K562 (cell line): ENCODE data around the gene ZNF668. TPM values are rescaled to one million over a fixed set of nuclear protein-coding genes. Genes with fewer than 3 reads are reported as not detected.

Experiments
- ATAC-seq: fragments of 200-7000 bp; cut with Tn5 transposase; 3 replicates; pipeline ENCODE4 v1.9.1; 2020; ENCODE audit warnings: moderate library complexity
- BruUV-seq: library from RNA; stranded (reverse); fragments of 400-500 nt; replicated peaks from 2 replicates; lab custom pipeline; 2021; lab: Mats Ljungman, UMichigan
- CTCF ChIA-PET: fragments of 300-600 bp; formaldehyde crosslinking; extraction: SDS; loops from one replicate; lab custom pipeline; 2021; ENCODE audit warnings: low intra/inter-chr PET ratio; lab: Yijun Ruan, JAX
- POLR2A ChIA-PET: fragments of 300-600, 350-650 bp; sonication (Branson Sonifier 250); formaldehyde crosslinking; extraction: SDS; loops from one replicate; lab custom pipeline; 2021; ENCODE audit warnings: antibody characterized with exemption, inconsistent platforms; lab: Yijun Ruan, JAX
- DNase-seq, 4 experiments: peaks; one replicate each; pipeline versions ENCODE4 v3.0.0 to v3.0.0-alpha.2; 2011 to 2018; ENCODE audit warnings: low spot score in 3 of 4, mixed read lengths in 3 of 4; ENCODE audit errors: extremely low read depth in 1 of 4
- FAIRE-seq: peaks from 2 replicates; lab custom pipeline; 2011; peaks lifted over from hg19 to GRCh38; lab: Jason Lieb, UNC
- H2AFZ ChIP-seq: 2 replicates; pipeline ENCODE4 v1.6.0; 2011; ENCODE audit warnings: low read depth, low read length, control low read depth, inconsistent platforms
- H3K27ac ChIP-seq: fragments of 200-600 bp; 3 replicates; pipeline ENCODE4 v1.8.0; 2011; ENCODE audit warnings: low read depth, mild to moderate bottlenecking, control low read depth, inconsistent platforms, low read length, moderate library complexity, mixed read lengths; ENCODE audit errors: extremely low read depth
- H3K27me3 ChIP-seq, 2 experiments: fragments of 300-600 bp in 1 of 2; 2 replicates in 1 of 2; 3 replicates in 1 of 2; pipeline versions ENCODE4 v1.6.0 to v1.8.0; 2011; ENCODE audit warnings: inconsistent platforms in 2 of 2, low read length in 2 of 2, mild to moderate bottlenecking in 1 of 2, mixed read lengths in 1 of 2, moderate library complexity in 1 of 2; ENCODE audit not compliant: control insufficient read depth in 2 of 2, insufficient read depth in 2 of 2
- H3K36me3 ChIP-seq: fragments of 300-600 bp; 3 replicates; pipeline ENCODE4 v1.8.0; 2011; ENCODE audit warnings: mild to moderate bottlenecking, low read length, inconsistent platforms; ENCODE audit not compliant: control insufficient read depth, insufficient read depth
- H3K4me1 ChIP-seq, 2 experiments: fragments of 200-600 bp in 1 of 2; replicated peaks in 1 of 2; 2 replicates in 1 of 2; 3 replicates in 1 of 2; pipeline versions ENCODE4 v1.5.1 to v1.8.0; 2011; ENCODE audit warnings: inconsistent platforms in 2 of 2, low read length in 2 of 2, mild to moderate bottlenecking in 1 of 2, mixed read lengths in 1 of 2, moderate library complexity in 1 of 2; ENCODE audit not compliant: control insufficient read depth in 2 of 2, insufficient read depth in 2 of 2
- H3K4me2 ChIP-seq: 2 replicates; pipeline ENCODE4 v1.6.1; 2011; ENCODE audit warnings: low read length, control low read depth, inconsistent platforms, mixed read lengths; ENCODE audit not compliant: insufficient read depth
- H3K4me3 ChIP-seq: fragments of 200-600 bp; sonication (generic), shearing (Covaris generic); 2 replicates; pipeline ENCODE4 v1.5.1; 2016; ENCODE audit warnings: control low read depth, inconsistent platforms
- H3K79me2 ChIP-seq: fragments of 200-600 bp; 3 replicates; pipeline ENCODE4 v1.8.0; 2011; ENCODE audit warnings: low read length, inconsistent platforms; ENCODE audit not compliant: control insufficient read depth, insufficient read depth
- H3K9ac ChIP-seq, 2 experiments: 2 replicates each; pipeline versions ENCODE4 v1.6.0 to v1.6.1; 2011; ENCODE audit warnings: low read depth in 2 of 2, low read length in 2 of 2, control low read depth in 1 of 2, inconsistent platforms in 1 of 2, mild to moderate bottlenecking in 1 of 2, mixed read lengths in 1 of 2; ENCODE audit not compliant: insufficient read depth in 1 of 2
- H3K9me1 ChIP-seq: one replicate; pipeline ENCODE4 v1.6.0; 2011; ENCODE audit warnings: inconsistent platforms, mild to moderate bottlenecking, low read length, moderate library complexity; ENCODE audit not compliant: control insufficient read depth, insufficient read depth
- H3K9me3 ChIP-seq: replicated peaks from 2 replicates; pipeline ENCODE4 v1.5.1; 2011; ENCODE audit warnings: low read depth, low read length, inconsistent platforms; ENCODE audit not compliant: control insufficient read depth, insufficient read depth
- H4K20me1 ChIP-seq: replicated peaks from 2 replicates; pipeline ENCODE4 v1.6.1; 2011; ENCODE audit warnings: low read length, inconsistent platforms, mixed read lengths; ENCODE audit not compliant: control insufficient read depth, insufficient read depth
- SREBF2 ChIP-seq: sonication (generic); formaldehyde crosslinking; IDR thresholded peaks from 2 replicates; pipeline ENCODE4 v1.4.0; 2020; ENCODE audit warnings: mild to moderate bottlenecking, missing genetic modification reagents
- YY1 ChIP-seq, 3 experiments: IDR thresholded peaks; 2 replicates each; pipeline ENCODE4 v1.6.1; 2011; ENCODE audit warnings: low read length in 2 of 3, mild to moderate bottlenecking in 2 of 3, moderate library complexity in 2 of 3, borderline replicate concordance in 1 of 3, control low read depth in 1 of 3, low read depth in 1 of 3; ENCODE audit not compliant: insufficient read depth in 3 of 3, insufficient replicate concordance in 2 of 3, control insufficient read depth in 1 of 3, insufficient read length in 1 of 3; ENCODE audit errors: extremely low read depth in 1 of 3
- ZNF589 ChIP-seq: fragments of 200-800 bp; sonication (Bioruptor generic); IDR thresholded peaks from 2 replicates; pipeline ENCODE4 v1.6.1; 2016; ENCODE audit warnings: low read depth, missing genetic modification characterization, missing compliant biosample characterization
- ZNF668 ChIP-seq: fragments of 250-450 bp; sonication (Bioruptor Pico); IDR thresholded peaks from 2 replicates; pipeline ENCODE4 v1.8.0; 2022; ENCODE audit warnings: mild to moderate bottlenecking, inconsistent platforms
- ZNF766 ChIP-seq: fragments of 200-800 bp; sonication (Bioruptor generic); conservative IDR thresholded peaks from 2 replicates; pipeline ENCODE4 v1.6.1; 2016; ENCODE audit warnings: missing genetic modification characterization, missing compliant biosample characterization
- WGBS: fragments of 100-300 bp; shearing (Covaris generic); methylation state at CpG from one replicate; pipeline ENCODE4 v1.1.6; 2016; ENCODE audit warnings: low coverage, mixed read lengths; ENCODE audit not compliant: insufficient coverage; ENCODE audit errors: missing lambda C conversion rate; 5-methylcytosine and 5-hydroxymethylcytosine counted together
- in situ Hi-C: fragments of 300-500 bp; cut with MboI; formaldehyde crosslinking; loops from 4 replicates; pipeline ENCODE4 v1.15.0; 2018; ENCODE audit warnings: inconsistent platforms, mixed read lengths
- intact Hi-C: fragments of 100-400 bp; cut with micrococcal nuclease; formaldehyde crosslinking; loops from 2 replicates; pipeline ENCODE4 v1.14.2; 2022
- polyA plus RNA-seq, 8 experiments: library from polyadenylated mRNA; depleted of rRNA in 4 of 8; stranded (reverse) in 5 of 8; unstranded in 3 of 8; fragments of >200 nt; fragmentation: Nextera tagmentation in 2 of 8; fragmentation: Illumina TruSeq in 1 of 8; extraction: Ambion mirVana in 2 of 8; extraction: Trizol in 1 of 8; gene quantifications; 2 replicates each; pipeline versions ENCODE4 v1.2.1 to v1.2.3, GENCODE V29; 2011 to 2014; ENCODE audit warnings: inconsistent platforms in 1 of 8, missing spikeins in 1 of 8
- total RNA-seq, 7 experiments: library from RNA; depleted of rRNA in 6 of 7; stranded (reverse); fragments of >200 nt in 6 of 7; fragmentation: Illumina TruSeq in 2 of 7; extraction: Trizol in 2 of 7; gene quantifications; 2 replicates each; pipeline versions ENCODE4 v1.2.1 to v1.2.3, GENCODE V29; 2011 to 2021; ENCODE audit warnings: low replicate concordance in 1 of 7
- TF ChIP-seq, protein P1 (sequence below): fragments of 250-450 bp; sonication (Bioruptor Pico); IDR thresholded peaks from 2 replicates; pipeline ENCODE4 v1.8.0; 2022; ENCODE audit warnings: moderate library complexity, mild to moderate bottlenecking, inconsistent platforms
- TF ChIP-seq, protein P2 (sequence below): fragments of 450-650 bp; IDR thresholded peaks from 2 replicates; pipeline ENCODE4 v1.6.1; 2016; ENCODE audit warnings: mild to moderate bottlenecking
- TF ChIP-seq, protein P3 (sequence below): fragments of 250-450 bp; sonication (Bioruptor Pico); IDR thresholded peaks from 2 replicates; pipeline ENCODE4 v1.9.0; 2021; ENCODE audit warnings: mild to moderate bottlenecking, inconsistent platforms

ZNF668 gene
- total and polyA plus RNA-seq, 9 of the 15 experiments (the other 6 are each of a cell fraction or from before 2014, with no cell fraction given), result 0.04 to 15.3 (median 3.8) TPM; not detected in 1

DNA sequence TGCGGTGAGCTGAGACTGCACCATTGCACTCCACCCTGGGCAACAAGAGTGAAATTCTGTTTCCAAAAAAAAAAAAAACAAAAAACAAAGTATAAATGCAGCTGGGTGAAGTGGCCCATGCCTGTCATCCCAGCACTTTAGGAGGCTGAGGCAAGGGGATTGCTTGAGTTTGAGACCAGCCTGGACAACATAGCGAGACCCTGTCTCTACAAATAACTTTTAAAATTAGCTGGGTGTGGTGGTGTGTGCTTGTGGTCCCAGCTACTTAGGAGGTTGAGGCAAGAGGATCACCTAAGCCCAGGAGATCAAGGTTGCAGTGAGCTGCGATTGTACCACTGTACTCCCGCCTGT, 50.8 kb downstream of the ZNF668 start (continued):
- TF ChIP-seq, protein P1, sequence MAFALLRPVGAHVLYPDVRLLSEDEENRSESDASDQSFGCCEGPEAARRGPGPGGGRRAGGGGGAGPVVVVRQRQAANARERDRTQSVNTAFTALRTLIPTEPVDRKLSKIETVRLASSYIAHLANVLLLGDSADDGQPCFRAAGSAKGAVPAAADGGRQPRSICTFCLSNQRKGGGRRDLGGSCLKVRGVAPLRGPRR (CRISPR knock-in tag), result no peak

DNA sequence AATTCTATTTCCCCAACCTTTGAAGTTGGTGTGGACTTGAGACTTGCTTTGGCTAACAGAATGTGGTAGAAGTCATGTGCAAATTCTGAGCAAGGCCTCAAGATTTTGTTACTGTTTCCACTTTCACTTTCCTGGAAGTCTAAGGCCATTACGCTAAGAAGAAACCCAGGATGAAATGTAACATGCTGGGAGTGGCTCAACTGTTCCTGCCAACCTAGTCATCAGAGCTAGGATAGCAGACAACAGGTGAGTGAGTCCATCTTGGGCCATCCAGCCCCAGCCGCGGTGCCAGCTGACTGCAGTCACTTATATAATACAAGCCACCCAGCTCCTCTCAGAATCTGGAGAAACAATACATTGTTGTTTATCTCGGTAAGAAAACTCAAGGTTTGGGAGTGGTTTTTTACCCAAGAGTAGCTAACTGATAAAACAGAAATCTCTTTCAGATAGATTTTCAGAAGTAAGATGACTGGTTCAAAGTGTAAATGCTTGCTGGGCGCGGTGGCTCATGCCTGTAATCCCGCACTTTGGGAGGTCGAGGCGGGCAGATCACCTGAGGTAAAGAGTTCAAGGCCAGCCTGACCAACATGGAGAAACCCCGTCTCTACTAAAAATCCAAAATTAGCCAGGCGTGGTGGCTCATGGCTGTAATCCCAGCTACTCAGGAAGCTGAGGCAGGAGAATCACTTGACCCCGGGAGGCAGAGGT, 51.3 kb downstream of the ZNF668 start:
- peaks cover 10 to 18% of the 10 kb centered on the region in 2 experiments; a peak in 3 of 5 replicates for H3K4me1 ChIP-seq
- H4K20me1 ChIP-seq, result no peaks in the 10 kb centered on the region
- FAIRE-seq (no peak), DNase-seq (no peak), ATAC-seq (no peak)
- in situ Hi-C loops (no loop called here), intact Hi-C loops (no loop called here)
- no TSS peak for BruUV-seq
- H3K4me3 ChIP-seq, result no peak overlapping the region
- peak overlapping the region; percentile 27; the same call in 1 of the 2 replicates for H3K4me2 ChIP-seq
- ChIA-PET CTCF (interaction anchor here (0.6 kb wide), 1 partner anchor 94 kb away, joined by 3 read pairs; no protein-coding TSS in a partner anchor), POLR2A (interaction anchor here (1.2 to 2.7 kb wide), 5 partner anchors 10 to 158 kb away, joined by 3 to 9 read pairs (median 4); partner anchors contain the start of gene FUS)
- H3K36me3 ChIP-seq, result no peaks in the 10 kb centered on the region
- H3K9me3 ChIP-seq, result no peaks in the 10 kb centered on the region
- H3K79me2 ChIP-seq, result no peaks in the 10 kb centered on the region
- H2AFZ ChIP-seq, result peak overlapping the region; percentile 74
- 26% methylated on average over 12 of the region's 12 CpGs for WGBS
- TF ChIP-seq ZNF589 (CRISPR knock-in tag), result 0 out of 2 replicates have a peak, but pooled peaks have one; percentile 8
- TF ChIP-seq YY1 (IDR thresholded peaks at IDR 0.05; ENCODE audit: borderline replicate concordance in 1 of 3, control insufficient read depth in 1 of 3, extremely low read depth in 1 of 3, insufficient read depth in 3 of 3, insufficient read length in 1 of 3, insufficient replicate concordance in 2 of 3, low read depth in 1 of 3, low read length in 2 of 3), result no peak
- TF ChIP-seq, protein P2, sequence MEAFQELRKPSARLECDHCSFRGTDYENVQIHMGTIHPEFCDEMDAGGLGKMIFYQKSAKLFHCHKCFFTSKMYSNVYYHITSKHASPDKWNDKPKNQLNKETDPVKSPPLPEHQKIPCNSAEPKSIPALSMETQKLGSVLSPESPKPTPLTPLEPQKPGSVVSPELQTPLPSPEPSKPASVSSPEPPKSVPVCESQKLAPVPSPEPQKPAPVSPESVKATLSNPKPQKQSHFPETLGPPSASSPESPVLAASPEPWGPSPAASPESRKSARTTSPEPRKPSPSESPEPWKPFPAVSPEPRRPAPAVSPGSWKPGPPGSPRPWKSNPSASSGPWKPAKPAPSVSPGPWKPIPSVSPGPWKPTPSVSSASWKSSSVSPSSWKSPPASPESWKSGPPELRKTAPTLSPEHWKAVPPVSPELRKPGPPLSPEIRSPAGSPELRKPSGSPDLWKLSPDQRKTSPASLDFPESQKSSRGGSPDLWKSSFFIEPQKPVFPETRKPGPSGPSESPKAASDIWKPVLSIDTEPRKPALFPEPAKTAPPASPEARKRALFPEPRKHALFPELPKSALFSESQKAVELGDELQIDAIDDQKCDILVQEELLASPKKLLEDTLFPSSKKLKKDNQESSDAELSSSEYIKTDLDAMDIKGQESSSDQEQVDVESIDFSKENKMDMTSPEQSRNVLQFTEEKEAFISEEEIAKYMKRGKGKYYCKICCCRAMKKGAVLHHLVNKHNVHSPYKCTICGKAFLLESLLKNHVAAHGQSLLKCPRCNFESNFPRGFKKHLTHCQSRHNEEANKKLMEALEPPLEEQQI, result no peak
- no peak for TF ChIP-seq ZNF668
- TF ChIP-seq, protein P3, sequence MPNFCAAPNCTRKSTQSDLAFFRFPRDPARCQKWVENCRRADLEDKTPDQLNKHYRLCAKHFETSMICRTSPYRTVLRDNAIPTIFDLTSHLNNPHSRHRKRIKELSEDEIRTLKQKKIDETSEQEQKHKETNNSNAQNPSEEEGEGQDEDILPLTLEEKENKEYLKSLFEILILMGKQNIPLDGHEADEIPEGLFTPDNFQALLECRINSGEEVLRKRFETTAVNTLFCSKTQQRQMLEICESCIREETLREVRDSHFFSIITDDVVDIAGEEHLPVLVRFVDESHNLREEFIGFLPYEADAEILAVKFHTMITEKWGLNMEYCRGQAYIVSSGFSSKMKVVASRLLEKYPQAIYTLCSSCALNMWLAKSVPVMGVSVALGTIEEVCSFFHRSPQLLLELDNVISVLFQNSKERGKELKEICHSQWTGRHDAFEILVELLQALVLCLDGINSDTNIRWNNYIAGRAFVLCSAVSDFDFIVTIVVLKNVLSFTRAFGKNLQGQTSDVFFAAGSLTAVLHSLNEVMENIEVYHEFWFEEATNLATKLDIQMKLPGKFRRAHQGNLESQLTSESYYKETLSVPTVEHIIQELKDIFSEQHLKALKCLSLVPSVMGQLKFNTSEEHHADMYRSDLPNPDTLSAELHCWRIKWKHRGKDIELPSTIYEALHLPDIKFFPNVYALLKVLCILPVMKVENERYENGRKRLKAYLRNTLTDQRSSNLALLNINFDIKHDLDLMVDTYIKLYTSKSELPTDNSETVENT (CRISPR knock-in tag), result no peak
- 0 out of 2 replicates have a peak, but pooled peaks have one; percentile 3 for TF ChIP-seq ZNF766 (CRISPR knock-in tag)
- TF ChIP-seq SREBF2 (CRISPR knock-in tag), result no peak
- H3K9ac ChIP-seq, result peak overlapping the region in 1 of 2 experiments; percentile 64; a peak in 1 of 4 replicates
- H3K27ac ChIP-seq, result peak overlapping the region; percentile 48; the same call in 1 of the 3 replicates
- no peaks in the 10 kb centered on the region for H3K27me3 ChIP-seq
- H3K9me1 ChIP-seq, result no peaks in the 10 kb centered on the region
